Nephron (organoid): ENCODE results near the gene MIXL1.
"Not testable (repeated sequence)": the region's sequence is repeated elsewhere in the genome, so short reads cannot be mapped to it uniquely, and the experiment has no call there.

Experiments used
- H3K27ac Mint-ChIP-seq, 3 experiments: 2 replicates each; pipeline ENCODE4 v1.8.0; 2020; ENCODE audit warnings: mixed read lengths in 3 of 3, mild to moderate bottlenecking in 2 of 3, moderate library complexity in 1 of 3
- H3K27me3 Mint-ChIP-seq: 2 replicates; pipeline ENCODE4 v1.8.0; 2021; ENCODE audit warnings: low read depth, mild to moderate bottlenecking, moderate library complexity, mixed read lengths
- H3K36me3 Mint-ChIP-seq: 2 replicates; pipeline ENCODE4 v1.8.0; 2020; ENCODE audit warnings: low read depth, mixed read lengths
- H3K4me1 Mint-ChIP-seq: 2 replicates; pipeline ENCODE4 v1.8.0; 2020; ENCODE audit warnings: mixed read lengths
- H3K4me3 Mint-ChIP-seq, 3 experiments: 2 replicates each; pipeline ENCODE4 v1.8.0; 2020; ENCODE audit warnings: mild to moderate bottlenecking in 3 of 3, mixed read lengths in 3 of 3, moderate library complexity in 2 of 3
- H3K9me3 Mint-ChIP-seq: 2 replicates; pipeline ENCODE4 v1.8.0; 2020; ENCODE audit warnings: mixed read lengths
- TF ChIP-seq, protein P1 (sequence below), 3 experiments: fragments of 200-600 bp; sonication (generic); IDR thresholded peaks; one replicate each; pipeline ENCODE4 v1.5.0; 2021; ENCODE audit warnings: antibody characterized with exemption in 3 of 3; ENCODE audit not compliant: unreplicated experiment in 3 of 3

Gene MIXL1

DNA sequence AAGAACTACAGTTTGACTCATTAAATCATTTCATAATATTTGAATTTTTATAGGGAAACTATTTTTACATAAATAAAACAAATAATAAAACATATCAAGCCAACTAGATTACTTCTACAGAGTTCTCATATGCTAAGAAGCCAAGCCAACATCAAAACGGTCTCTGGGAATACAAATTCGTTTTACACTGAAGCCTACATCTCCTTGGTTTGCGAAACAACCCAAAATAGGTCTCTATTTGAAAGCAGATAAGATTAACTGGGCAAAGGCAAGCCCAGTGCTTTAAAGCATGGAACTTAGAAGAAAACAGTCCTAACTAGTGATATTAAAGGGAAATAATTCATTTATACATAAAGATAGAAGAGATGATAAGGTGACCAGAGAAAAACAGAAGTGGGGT is 25.3 kb downstream of the MIXL1 start:
- Mint-ChIP-seq H3K9me3 (no peaks in the 10 kb centered on the region), H3K4me1 (no peaks in the 10 kb centered on the region), H3K36me3 (peaks cover 46% of the 10 kb centered on the region), H3K4me3 (no peak overlapping the region), H3K27ac (no peak overlapping the region), H3K27me3 (no peaks in the 10 kb centered on the region)
- TF ChIP-seq, protein P1, sequence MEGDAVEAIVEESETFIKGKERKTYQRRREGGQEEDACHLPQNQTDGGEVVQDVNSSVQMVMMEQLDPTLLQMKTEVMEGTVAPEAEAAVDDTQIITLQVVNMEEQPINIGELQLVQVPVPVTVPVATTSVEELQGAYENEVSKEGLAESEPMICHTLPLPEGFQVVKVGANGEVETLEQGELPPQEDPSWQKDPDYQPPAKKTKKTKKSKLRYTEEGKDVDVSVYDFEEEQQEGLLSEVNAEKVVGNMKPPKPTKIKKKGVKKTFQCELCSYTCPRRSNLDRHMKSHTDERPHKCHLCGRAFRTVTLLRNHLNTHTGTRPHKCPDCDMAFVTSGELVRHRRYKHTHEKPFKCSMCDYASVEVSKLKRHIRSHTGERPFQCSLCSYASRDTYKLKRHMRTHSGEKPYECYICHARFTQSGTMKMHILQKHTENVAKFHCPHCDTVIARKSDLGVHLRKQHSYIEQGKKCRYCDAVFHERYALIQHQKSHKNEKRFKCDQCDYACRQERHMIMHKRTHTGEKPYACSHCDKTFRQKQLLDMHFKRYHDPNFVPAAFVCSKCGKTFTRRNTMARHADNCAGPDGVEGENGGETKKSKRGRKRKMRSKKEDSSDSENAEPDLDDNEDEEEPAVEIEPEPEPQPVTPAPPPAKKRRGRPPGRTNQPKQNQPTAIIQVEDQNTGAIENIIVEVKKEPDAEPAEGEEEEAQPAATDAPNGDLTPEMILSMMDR (IDR thresholded peaks at IDR 0.05; ENCODE audit: unreplicated experiment in 3 of 3) = no peak

- Mint-ChIP-seq H3K27me3 (no peaks in the 10 kb centered on the region), H3K9me3 (no peaks in the 10 kb centered on the region), H3K4me3 (no peak overlapping the region), H3K27ac (no peak overlapping the region), H3K36me3 (peaks cover 39% of the 10 kb centered on the region), H3K4me1 (no peaks in the 10 kb centered on the region)
- TF ChIP-seq, protein P1 (IDR thresholded peaks at IDR 0.05; ENCODE audit: unreplicated experiment in 3 of 3) = no peak
Measured at GRCh38 chr1:226250511-226250910, 27.0 kb downstream of the MIXL1 start.

- peaks cover 41% of the 10 kb centered on the region for H3K36me3 Mint-ChIP-seq
- H3K9me3 Mint-ChIP-seq, H3K4me3 Mint-ChIP-seq, H3K4me1 Mint-ChIP-seq, H3K27me3 Mint-ChIP-seq, H3K27ac Mint-ChIP-seq: not testable (repeated sequence)
Measured at GRCh38 chr1:226252841-226253240, 29.4 kb downstream of the MIXL1 start.

DNA sequence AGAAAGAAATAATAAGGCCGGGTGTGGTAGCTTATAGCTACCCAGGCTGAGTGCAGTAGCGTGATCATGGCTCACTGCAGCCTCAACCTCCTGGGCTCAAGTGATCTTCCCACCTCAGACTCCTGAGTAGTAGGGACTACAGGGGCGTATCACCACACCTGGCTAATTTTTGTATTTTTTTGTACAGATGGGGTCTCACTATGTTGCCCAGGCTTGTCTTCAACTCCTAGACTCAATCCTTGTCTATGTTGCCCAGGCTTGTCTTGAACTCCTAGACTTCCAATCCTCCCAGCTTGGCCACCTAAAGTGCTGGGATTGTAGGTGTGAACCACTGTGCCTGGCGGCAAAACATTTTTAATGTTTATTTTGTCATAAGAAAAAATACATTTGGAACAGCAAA is 30.5 kb downstream of the MIXL1 start:
- H3K4me3 Mint-ChIP-seq = no peak overlapping the region
- TF ChIP-seq, protein P1 (IDR thresholded peaks at IDR 0.05; ENCODE audit: unreplicated experiment in 3 of 3) = no peak
- H3K27ac Mint-ChIP-seq = no peak overlapping the region
- peaks cover 3% of the 10 kb centered on the region for H3K9me3 Mint-ChIP-seq
- no peaks in the 10 kb centered on the region for H3K27me3 Mint-ChIP-seq
- no peaks in the 10 kb centered on the region for H3K4me1 Mint-ChIP-seq
- peaks cover 39% of the 10 kb centered on the region for H3K36me3 Mint-ChIP-seq

DNA sequence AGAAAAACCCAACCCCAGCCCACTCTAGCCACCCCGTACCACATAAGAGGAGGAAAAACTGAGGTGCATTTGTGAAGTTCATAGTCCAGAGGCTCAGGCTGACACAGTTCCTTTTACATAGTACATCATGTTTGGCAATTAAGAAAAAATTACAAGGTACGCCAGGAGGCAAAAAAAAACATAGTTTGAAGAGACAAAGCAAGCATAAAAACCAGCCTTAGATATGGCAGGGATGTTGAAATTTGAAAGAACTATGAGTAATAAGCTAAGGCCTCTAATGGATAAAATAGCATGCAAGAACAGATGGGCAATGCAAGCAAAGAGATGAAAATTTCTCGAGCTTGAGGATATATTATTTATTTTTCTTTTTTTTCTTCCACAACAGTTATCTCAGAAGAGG is 31.9 kb downstream of the MIXL1 start:
- Mint-ChIP-seq H3K4me3 (no peak overlapping the region), H3K27ac (no peak overlapping the region), H3K36me3 (peaks cover 45% of the 10 kb centered on the region), H3K9me3 (peaks cover 14% of the 10 kb centered on the region), H3K4me1 (no peaks in the 10 kb centered on the region), H3K27me3 (no peaks in the 10 kb centered on the region)
- TF ChIP-seq, protein P1 (IDR thresholded peaks at IDR 0.05; ENCODE audit: unreplicated experiment in 3 of 3) = no peak

DNA sequence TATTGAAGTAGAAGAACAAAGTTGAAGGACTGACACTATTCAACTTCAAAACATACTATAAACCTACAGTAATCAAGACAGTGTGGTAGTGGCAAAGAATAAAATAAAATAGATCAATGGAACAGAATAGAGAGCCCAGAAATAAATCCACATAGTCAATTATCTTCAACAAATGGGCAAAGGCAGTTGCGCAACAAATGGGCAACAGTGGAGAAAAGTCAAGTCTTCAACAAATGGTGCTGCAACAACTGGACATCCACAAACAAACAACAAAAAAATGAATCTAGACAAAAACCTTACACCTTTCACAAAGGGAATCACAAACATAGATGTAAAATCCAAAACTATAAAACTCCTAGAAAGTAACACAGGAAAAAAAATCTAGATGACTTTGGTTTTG is 38.4 kb downstream of the MIXL1 start:
- Mint-ChIP-seq H3K9me3 (peaks cover 27% of the 10 kb centered on the region), H3K27me3 (no peaks in the 10 kb centered on the region), H3K4me1 (no peaks in the 10 kb centered on the region), H3K36me3 (peaks cover 72% of the 10 kb centered on the region), H3K27ac (no peak overlapping the region), H3K4me3 (no peak overlapping the region)
- TF ChIP-seq, protein P1 (IDR thresholded peaks at IDR 0.05; ENCODE audit: unreplicated experiment in 3 of 3) = no peak
